Upper lobe of left lung (tissue), 4 donors: ENCODE data around the gene TBPL2.

Experiments
- CTCF ChIP-seq, 6 experiments: fragments of 450-650 bp in 4 of 6; fragments of 200-600 bp in 2 of 6; sonication (generic) in 2 of 6; IDR thresholded peaks; one replicate each; pipeline ENCODE4 v1.5.1; 2016 to 2019; ENCODE audit warnings: antibody characterized with exemption in 6 of 6
- POLR2AphosphoS5 ChIP-seq, 2 donors: sonication (generic); formaldehyde crosslinking; IDR thresholded peaks; one replicate each; pipeline ENCODE4 v1.5.1; 2017; ENCODE audit warnings: antibody characterized with exemption in 2 of 2

GRCh38 chr14:55434805-55435174, 5.6 kb downstream of the TBPL2 start:
- no peak for TF ChIP-seq CTCF (IDR thresholded peaks at IDR 0.05)
- no peak for TF ChIP-seq POLR2AphosphoS5 (IDR thresholded peaks at IDR 0.05)
